GM18907 (cell line): ENCODE measurements around the gene PDE4D.

ENCODE experiments used
- ATAC-seq: cut with Tn5 transposase; IDR thresholded peaks from one replicate; pipeline ENCODE4 v1.9.1; 2021; ENCODE audit warnings: mild to moderate bottlenecking, moderate library complexity; ENCODE audit not compliant: unreplicated experiment

PDE4D gene

DNA sequence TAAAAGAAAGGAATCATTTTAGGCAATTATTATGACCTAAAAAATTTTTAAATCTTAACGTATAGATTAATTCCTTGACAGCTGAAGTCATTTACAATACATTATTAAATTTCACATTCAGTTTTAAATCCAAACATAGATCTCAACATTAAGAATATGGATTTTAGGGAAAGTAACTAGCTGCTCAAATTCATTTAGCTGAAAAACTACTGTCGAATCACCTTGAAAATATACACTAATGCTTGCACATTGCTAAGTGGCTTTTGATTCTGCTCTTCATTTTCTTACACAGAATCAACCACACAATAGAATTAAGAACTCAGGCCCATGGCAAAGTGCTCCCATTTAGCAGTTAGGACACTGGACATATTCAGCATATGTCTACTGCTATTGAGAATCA is 856.5 kb downstream of the PDE4D start:
- ATAC-seq = no peak

DNA sequence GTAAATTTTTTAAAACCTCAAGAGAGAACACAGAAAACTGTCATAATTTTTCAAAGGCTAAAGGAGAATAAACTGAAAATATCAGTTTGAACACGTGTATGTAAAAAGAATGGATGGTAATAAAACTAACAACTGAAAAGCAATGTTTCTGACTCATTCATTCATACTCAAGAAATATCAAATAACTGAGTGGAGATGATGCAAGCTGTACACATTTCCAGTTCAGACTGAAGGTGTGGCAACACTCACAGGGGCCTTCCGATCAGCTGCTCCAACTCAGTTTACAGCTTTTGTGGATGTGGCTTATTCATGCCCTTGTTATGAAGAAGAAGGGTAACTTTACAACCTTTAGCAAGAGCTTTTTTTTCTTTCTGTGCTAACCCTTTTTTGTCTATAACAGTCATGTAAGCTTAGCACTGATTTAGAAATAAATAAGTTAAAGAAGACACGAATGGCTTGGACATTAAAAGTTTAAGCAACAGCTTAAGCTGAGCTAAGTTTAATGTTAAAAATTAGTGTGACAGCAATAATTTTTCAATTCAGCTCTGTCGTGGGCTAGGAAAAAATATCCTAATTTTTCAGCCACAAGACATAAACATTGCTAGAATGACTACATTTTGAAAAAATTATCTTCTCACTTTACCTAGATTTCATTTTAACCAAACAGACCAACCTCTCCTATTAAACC is 857.1 kb downstream of the PDE4D start:
- no peak for ATAC-seq

DNA sequence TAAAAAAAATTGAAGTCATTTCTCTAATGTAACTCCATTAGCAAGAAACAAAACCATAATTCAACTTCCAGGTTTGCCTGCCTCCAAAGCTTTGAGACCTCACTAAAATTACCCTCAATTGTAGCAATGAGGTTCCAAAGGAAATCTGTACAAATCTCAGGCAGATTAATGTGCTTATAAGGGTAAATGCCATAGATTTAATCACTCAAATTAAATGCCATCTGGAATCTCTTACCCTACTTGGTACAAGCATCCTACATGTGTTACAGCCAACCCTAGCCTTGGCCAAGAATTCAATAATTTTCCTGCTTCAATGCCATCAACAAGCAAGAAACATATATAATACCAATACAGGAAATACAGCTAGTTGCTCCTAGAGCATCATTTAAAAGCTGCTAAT is 857.8 kb downstream of the PDE4D start:
- ATAC-seq = no peak

DNA sequence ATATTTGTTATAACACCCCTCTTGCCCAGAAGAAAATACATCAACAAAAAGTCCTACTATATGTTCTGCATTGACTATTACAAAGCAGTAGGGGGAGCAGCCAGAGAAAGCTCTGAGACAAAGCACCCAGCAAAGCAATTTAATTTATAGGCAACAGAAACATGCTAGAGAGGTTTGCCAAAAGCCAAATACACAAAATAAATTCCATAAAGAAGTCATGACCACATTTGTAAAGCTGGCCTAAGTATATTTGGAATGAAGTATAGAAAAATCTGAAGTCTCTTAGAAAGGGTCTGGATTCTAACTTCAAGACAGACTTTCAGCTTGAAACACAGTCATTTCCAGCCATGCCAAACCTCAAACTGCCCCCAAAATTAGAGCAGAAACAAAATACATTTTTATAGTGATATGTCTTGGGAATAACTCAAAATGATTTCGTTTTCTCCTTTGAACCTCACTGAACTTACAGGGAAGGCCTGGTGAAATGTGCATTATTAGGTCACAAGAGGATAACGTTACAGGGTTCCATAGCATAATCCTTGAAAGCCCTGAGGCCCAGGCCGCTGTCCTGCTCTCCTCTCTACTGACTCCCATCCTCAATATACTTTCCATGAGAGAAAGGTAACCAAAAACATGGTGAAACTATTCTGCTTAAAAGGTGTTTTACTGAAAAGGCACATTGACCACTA is 858.9 kb downstream of the PDE4D start:
- peak; percentile 46 for ATAC-seq

DNA sequence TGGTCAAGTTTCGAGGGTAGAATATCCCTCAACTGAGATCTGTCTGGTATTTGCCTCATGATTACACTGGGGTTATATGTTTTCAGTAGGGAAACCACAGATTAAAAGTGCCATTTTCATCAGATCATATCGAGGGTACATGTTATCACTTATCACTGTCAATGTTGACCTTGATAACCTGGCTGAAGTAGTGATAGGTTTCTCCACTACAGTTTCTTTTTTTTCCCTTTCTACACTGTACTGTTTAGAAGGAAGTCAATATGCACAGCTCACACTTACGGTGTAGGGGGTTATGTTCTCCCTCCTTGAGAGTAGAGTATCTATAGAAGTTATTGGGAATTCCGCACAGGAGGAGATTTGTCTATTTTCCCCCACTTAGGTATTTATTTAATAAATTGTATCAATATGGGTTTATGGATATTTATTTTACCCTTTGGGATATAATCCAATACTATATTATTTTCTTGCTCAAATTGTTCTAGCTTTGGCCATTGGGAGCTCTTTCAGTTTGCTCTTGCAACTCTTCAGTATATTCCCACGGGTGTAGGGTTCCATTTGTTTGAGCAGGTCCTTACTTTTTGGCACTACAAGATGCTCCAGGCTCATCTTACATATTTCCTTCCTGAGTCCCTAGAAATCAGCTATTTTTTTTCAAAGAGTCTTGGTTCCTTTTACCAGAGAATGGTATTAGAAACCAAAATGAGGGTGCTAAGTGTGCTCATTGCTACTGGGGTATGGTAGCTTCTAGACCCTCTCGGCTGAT is 866.2 kb downstream of the PDE4D start:
- no peak for ATAC-seq

DNA sequence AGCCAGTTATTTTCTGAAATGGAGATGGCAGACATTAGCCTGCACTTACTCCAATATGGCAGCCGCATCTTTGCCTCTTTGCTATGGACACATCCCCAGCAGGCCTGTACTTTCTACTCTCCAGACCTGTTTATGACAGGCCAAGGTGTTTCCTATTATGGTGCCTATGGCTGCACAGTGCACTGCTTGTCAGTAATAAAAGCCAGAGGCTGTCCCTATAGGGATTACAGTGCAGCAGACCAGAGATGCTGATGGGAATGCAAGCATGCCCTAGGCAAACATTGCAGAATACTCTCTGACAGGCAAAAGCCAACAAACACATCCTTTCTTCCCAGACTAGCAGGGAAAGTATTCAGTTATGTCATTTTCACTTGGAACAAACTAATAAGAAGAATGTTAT is 867.8 kb downstream of the PDE4D start:
- no peak for ATAC-seq

DNA sequence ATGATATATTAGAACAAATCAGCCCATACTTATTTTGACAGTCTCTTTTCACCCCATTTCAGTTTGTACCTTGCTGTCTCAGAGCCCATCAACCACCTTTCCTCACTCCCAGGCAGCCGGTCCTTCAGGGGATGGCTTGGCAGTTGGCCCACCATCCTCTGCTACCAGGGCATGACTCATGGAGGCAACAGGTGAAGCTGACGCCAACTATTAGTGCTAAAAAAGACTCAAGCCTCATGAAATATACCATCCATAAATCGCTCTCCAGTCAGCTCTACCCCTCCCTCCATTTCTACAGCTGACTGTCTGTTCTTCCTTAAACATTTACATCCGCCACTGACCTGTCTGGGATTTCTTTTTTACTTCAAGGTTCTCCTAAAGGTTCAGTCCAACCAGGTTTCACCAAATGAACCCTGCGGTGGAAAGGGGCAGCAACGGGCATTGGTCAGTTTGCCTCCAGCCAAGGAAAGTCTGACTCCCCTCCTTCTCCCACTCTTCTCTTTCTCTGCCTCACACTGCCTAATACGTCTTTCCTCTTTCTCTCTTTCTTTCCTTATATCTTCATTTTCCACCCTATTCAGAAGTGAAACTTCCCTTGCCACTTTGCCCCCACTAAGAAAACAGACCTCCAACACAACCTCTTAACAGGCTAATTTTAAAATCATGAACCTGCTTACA is 871.5 kb downstream of the PDE4D start:
- no peak for ATAC-seq

DNA sequence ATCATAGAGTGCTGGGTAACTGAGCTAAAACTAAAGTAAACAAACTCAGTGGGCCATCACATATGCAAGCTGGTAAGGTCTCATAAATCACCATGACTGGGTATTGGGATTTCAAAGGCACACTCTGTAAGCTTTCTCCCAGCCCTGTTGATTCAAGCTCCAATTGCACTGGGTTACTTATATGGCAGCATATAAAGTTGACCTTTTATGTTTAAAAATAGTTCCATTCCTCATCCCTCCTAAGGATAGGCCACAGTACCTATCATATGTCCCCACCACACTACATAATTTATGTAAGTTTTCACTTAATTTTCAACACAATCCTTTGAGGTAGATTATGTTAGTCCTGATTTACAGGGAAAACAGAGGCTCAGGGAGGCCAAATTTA is 872.2 kb downstream of the PDE4D start:
- no peak for ATAC-seq

DNA sequence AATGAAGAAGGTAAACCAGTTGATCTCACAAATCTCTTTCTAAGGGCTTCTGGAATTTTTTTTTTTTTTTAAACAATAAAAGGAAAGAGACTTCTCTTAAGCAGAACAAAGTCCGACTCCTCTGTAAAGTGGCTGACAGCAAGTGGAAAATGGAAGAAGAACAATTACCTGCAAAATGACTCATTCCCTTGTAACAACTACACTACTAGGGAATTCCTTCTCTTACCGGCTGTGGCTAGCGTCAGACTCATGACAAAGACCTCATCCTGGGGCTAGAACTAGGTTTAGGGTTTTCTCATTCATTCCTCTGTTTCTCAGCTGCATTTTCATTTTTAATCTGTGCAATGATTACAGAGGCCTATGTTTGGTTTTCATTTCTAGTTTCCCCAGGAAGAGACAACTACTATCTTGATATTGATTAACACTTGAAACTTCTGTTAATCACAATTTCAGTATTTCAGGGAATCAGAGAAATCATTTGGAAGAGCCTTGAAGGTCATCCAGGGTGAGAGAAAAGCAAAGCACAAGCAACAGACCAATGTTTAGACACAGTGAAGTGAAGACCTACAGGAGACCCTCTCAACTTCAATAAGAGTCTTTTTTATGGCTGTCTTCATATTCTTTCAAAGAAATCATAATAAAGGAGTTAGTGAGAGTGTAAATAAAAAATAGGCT is 872.8 kb downstream of the PDE4D start:
- no peak for ATAC-seq

DNA sequence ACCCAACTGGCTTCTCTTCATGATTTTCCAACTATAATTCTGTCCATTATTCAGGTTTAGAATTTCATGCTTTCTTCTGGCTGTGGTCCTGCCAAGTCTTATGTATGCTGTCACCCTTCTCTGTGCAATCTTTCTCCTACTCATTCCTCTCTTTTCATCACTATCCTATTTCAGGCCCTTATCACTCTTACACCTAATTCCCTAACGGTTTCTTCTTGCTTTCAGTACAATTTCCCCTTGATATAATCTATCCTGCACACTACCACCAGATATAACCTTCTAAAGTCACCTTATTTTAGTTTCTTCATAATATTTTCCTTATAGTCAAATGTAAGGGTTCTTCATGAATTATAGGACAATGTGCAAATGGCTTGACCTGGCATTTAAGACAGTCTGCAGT is 874.4 kb downstream of the PDE4D start:
- no peak for ATAC-seq

DNA sequence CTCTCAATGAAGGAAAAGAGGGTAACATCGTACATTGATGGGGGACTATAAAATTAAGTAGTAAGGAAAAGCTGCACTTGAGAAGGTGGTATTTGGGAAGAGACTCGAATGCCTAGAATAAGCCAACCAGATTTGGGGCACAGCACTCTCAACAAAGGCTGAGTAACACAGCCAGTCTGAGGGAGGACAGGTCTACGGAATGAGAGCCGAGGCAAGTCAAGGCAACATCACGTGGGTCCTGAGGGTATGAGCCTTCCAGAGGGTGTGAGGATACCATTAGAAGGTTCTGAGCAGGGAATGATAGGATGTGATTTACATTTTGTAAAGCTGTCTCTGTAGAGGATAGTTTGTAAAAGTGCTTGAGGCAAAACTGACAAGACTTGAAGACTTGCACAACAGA is 876.6 kb downstream of the PDE4D start:
- ATAC-seq = no peak

DNA sequence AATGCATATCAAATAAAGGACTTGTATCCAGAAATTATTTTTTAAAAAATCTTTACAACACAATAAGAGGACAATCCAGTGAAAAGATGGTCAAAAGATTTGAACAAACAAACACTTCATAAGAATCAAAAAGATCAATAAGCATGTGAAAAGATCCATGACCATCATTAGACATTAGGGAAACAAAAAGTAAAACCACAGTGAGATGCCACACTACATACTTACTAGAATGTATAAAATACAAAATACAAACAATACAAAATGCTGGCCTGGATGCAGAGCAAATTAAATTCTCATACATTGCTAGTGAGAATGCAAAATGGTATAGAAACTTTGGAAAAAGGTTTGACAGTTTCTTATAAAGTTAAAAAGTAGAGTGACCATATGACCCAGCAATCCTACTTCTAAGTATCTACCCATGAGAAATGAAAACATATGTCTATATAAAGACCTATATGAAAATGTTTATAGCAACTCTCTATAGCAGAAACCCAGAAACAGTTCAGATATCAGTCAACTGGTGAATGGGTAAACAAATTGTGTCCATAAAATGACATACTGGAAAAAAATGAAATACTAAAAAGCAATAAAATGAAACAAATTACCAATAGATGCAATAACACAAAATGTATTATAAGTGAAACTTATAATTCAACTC is 884.6 kb downstream of the PDE4D start:
- no peak for ATAC-seq

DNA sequence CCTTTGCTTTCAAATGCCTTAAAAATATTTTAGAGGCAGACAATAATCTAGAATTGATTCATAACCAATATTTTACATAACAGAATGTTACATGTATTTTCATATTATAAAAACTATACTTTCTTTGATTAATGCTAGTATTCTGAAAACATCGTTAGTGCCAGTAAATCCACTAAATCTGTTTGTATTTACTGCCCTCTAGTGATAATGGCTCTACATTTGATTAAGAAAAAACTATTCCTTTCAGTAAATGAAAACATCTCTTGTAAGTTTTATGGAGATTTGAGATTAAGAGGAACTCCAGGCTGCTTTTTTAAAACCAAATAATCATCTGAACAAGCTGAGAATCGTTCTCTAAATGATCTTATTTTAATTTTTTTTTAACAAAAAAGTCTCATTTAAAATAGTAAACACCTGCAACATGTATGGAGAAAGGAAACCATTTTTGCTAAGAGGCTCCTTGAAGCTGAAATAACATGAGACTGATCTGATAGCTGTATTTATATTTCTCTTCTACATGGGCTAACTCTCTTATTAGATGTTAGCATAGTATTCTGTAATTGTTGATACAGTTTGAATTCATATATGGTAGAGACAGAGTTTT is 886.0 kb downstream of the PDE4D start:
- no peak for ATAC-seq

DNA sequence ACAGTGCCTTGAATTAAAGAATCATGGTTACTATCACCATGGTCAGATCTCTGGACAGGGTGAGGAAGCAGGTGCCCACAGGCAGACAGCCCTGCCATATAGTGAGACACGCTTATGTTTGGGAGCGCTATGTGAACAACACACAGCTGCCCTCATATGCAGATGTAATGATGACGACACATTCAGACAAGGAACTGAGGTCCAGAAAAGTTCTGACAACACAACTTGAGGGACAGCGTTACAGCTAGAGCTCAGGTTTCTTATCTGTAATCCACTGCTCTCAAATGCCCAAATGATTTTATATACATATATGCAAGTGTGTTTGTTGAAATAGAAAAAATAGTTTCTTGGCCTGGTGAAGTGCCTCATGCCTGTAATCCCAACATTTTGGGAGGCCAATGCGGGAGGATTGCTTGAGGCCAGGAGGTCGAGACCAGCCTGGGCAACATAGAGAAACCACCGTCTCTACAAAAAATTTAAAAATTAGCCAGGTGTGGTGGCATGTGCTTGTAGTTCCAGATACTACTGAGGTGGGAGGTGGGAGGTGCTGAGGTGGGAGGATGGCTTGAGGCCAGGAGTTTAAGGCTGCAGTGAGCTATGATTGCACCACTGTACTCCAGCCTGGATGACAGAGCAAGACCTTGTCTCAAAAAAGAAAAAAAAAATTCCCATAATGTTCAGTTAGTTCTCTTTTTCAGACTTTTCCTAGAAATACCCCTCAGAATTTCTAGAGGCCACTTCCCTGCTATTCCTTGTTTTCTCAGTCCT is 887.4 kb downstream of the PDE4D start:
- ATAC-seq = no peak

DNA sequence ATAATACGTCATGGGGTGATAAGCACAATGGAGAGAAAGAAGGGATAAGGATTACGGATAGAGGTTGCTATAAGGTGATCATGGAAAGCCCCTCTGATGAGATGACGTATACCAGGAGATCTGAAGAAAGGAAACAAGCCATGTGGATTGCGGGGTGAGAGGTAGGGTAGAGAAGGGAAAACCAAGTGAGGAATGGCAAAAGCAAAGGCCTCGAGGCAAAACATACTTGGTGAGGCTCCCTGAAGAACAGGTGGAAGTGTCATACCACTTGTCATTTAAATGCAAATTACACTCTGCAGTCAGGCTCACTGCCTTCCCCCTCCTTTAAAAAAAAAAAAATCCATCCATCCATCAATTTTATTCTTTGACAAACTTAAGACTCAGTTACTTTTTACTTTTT is 889.9 kb downstream of the PDE4D start:
- no peak for ATAC-seq

DNA sequence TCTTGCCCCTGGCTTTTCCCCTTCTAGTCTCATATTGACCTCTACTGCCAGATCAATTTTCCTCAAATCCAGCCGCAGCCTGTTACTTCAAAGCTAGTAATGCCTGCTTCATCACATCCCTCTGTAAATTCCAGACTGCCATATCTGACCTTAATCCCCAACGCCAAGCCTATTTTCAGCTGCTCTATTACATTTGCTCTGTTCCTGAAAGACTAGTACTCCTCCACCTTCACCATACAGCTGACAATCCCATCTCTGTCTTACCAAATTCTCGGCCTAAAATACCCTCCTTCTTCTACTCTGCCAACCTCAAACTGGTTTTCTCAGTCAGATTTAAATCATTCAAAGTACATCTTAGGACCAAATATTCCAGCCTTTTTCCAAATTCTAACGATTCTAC is 890.4 kb downstream of the PDE4D start:
- no peak for ATAC-seq

DNA sequence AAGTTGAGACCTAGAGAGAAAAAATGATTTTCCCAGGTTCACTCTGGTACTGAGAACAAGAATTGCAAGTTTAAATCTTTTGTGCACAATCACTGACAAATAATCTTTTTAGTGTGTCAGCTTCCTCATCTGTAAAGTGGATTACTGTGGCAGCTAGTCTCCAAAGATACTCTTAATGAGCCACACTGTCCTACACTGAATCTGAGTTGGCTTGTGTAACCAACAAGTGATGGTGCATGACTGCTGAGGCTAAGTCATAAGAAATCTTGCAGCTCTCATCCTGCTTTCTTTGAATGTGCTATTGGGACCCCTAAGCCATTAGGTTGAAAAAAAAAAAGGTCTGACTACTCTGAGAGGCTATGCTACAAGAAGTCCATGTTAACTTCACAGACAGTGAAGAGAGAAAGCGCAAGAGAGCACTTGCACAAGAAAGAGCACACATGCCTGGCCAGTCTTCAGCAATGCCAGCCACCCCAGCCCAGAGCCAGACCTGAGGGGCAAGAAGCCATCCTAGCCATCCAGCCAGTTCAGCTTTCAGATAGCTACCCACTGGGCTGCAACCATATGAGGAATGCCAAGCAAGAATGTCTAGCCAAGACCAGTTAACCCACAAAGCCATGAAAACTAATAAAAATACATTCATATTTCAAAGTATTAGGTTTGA is 891.2 kb downstream of the PDE4D start:
- no peak for ATAC-seq

DNA sequence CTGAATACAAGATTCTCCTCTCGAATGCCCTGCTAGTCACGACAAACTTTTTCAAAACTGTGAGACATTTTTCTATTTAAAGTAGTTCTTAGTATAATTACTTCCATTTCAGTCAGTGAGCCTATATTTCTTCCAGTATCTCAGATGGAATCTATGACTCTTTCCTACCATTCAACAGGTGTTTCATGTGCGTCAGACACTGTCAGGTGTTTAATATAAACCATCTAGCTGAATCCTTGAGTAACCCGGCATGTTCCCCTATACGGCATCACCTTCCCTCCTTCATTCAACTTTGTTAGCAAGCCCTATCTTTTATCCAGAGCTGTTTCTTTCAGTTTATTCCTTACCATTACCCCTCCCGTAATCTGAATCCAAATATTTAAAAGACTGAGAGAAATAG is 891.8 kb downstream of the PDE4D start:
- ATAC-seq = no peak

DNA sequence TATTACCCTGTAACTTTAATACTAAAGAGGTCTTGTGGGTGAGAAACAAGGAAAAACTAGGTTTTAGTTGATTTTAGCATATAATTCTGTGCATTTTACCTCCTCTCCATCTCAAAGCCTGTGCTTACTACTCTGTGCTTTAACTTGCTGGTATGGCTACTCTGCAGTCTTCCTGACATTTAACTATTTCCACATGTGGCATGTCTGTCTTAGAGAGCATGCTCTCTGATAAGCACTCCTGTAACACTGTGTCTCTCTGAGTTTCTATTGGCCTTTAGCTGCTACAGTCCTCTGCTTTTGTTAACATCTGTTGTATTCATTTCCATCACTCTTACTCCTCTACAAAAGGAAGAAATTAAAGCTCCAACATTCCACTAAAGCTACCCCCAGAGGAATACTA is 892.4 kb downstream of the PDE4D start:
- ATAC-seq = no peak
